GM10266 (cell line): ENCODE measurements around the gene PDZRN3.

Source experiments
- DNase-seq: peaks from one replicate; pipeline ENCODE4 v3.0.0; 2012; ENCODE audit errors: extremely low spot score
- TF ChIP-seq, protein P1 (sequence below): IDR thresholded peaks from 2 replicates; pipeline ENCODE4 v1.5.1; 2012; ENCODE audit warnings: mild to moderate bottlenecking, low read depth; ENCODE audit not compliant: control insufficient read depth, insufficient read depth; ENCODE audit errors: missing control alignments

PDZRN3 gene

DNA sequence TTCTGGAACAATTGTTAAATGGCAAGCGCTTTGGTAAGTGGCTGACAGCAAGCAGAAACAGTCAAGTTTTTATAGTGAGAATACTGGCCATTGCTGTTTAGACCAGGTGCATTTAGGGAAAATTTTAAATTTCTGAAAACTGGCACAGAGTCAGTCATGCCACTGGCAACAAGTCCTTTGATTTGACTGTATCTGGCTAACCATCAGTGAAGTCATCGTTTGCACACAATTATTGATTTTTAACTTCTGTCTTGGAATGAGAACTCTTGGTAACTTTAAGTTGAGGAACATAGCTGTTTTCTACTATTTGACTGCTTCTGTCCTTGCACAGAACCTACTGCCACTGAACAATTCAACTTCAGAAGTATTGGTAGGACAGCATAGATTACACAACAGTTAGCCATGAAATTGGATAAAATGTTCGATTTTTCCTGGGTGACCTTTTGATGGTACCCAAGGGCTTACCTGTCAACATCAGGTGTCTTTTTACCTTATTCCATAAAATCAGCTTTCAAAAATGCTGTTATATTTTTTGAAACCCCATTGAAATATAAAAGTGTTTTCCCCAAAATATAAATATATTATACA, 225.0 kb downstream of the PDZRN3 start:
- DNase-seq: no peak
- TF ChIP-seq, protein P1, sequence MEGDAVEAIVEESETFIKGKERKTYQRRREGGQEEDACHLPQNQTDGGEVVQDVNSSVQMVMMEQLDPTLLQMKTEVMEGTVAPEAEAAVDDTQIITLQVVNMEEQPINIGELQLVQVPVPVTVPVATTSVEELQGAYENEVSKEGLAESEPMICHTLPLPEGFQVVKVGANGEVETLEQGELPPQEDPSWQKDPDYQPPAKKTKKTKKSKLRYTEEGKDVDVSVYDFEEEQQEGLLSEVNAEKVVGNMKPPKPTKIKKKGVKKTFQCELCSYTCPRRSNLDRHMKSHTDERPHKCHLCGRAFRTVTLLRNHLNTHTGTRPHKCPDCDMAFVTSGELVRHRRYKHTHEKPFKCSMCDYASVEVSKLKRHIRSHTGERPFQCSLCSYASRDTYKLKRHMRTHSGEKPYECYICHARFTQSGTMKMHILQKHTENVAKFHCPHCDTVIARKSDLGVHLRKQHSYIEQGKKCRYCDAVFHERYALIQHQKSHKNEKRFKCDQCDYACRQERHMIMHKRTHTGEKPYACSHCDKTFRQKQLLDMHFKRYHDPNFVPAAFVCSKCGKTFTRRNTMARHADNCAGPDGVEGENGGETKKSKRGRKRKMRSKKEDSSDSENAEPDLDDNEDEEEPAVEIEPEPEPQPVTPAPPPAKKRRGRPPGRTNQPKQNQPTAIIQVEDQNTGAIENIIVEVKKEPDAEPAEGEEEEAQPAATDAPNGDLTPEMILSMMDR: no peak

DNA sequence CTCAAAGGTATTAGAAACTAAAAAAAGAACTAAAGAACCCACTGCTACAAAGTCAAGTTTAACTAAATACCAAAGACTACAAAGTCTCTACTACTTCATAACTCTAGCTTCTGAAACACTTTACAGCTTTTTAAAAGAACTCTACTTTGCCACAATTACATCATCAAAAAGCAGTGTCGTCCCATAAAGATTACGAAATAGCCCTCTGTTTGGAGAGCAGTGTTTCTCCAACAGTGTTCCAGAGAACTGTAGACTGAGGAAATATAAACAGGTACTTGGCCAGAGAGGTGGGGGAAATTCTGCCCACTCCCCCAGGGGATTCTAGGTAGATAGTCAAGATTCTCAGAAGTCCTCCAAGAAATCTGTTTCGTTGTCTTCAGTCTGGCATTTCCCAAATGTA, 225.6 kb downstream of the PDZRN3 start:
- DNase-seq: no peak

DNA sequence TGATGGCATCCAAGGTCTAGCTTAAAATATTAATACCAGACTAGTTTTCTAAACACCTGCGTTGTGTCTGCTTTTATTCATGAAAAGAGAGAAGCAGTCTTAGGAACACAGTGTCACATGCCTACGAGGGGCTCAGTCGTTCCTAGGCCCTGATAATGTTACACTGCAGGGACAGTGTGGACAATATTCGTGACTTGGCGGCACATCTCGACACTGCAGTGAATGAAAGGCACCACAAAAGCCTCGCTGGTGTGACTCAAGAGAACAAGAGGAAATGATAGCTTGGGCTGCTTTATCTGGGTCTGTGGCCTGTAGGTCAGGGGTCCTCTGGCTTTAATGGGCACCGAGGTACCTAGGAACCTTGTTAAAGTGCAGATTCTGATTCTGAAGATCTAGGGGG, 226.7 kb downstream of the PDZRN3 start:
- TF ChIP-seq, protein P1: no peak
- no peak for DNase-seq

More for the DNA sequence above, 225.6 kb downstream of the PDZRN3 start:
- TF ChIP-seq, protein P1: no peak

DNA sequence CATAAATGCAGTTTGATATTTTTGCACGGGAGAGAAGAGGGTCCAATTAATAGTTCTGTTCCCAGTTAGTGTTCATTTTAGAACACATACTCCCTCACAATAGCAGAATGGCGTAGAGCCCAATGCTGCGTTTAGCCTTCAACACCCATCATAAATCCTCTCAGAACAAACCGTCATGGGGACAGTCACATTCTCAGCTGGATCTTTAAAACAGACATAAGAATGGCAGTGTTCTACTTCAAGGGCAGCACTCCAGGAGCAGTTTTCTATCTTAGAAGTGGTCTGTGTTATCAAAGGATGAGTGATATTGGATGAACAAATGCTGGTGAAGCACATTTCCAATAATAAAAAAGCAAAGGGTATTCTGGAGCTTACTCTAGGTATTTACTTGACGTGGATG, 230.5 kb downstream of the PDZRN3 start:
- no peak for DNase-seq
- TF ChIP-seq, protein P1: no peak

DNA sequence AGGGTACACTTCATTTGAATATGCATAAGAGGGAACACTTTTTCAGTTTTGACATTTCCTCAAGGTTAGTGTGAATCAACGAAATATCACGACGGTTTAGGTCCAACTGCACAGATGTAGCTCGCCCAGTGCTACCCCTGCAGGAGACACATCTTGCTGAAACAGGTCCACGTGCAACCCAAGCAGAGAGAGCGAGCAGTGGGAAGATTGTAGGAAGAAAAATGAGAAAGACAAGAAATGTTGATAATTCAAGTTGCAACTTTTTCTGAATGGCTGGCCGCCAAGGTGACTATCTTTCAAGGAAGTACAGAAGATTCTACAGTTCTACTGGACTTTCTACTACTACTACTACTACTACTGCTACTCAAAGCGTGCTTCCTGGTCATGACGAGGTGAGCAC, 231.7 kb downstream of the PDZRN3 start:
- TF ChIP-seq, protein P1: no peak
- no peak for DNase-seq

DNA sequence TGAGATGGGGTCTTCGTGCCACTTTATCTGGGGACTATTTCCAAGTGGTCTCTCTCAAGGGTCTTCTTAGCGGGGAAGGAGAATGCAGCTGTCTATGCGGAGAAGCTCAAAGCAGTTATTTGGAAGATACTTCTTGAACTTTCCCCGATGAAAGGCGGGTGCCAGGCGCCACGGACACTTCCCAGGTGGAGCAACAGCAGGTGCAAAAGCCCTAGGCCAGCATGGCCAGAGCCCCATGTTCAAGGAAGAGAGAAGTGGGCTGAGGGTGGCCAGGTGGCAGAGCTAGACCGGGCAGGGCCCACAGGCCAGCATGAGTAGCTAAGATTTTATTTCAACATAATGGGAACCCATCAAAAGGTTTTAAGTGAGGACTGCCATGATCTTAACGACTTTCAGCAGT, 232.8 kb downstream of the PDZRN3 start:
- DNase-seq: no peak
- TF ChIP-seq, protein P1: no peak

DNA sequence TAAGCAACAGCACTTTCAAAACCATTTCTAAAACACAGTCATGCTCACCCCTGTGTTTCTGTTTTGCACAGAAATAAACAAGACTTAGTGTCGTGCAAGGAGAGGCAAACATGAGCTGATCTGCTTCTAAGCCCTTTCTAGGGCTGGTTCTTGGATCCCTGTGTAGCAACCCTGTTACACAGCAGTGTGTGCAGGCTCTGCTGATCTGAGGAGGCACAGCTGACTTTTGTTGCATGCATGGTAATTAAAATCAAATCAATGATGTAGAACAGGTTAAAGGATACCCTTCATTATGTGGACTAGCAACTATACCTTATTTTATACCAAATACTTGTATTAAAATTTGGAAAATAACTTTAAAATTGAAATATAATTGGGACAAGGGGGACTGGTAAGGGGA, 234.8 kb downstream of the PDZRN3 start:
- DNase-seq: no peak
- TF ChIP-seq, protein P1: no peak
